Stimulated activated CD4-positive, alpha-beta T cell treated with anti-CD3 and anti-CD28 coated beads, Interleukin-15, amount 100 ng/mL, for 1 hour (primary cell): Measurements from ENCODE around the gene VMP1.

Source experiments
- DNase-seq, 2 donors: peaks; one replicate each; pipeline ENCODE4 v3.0.0-alpha.2; 2020; ENCODE audit warnings: low read depth in 1 of 2, low spot score in 1 of 2

VMP1 gene

DNA sequence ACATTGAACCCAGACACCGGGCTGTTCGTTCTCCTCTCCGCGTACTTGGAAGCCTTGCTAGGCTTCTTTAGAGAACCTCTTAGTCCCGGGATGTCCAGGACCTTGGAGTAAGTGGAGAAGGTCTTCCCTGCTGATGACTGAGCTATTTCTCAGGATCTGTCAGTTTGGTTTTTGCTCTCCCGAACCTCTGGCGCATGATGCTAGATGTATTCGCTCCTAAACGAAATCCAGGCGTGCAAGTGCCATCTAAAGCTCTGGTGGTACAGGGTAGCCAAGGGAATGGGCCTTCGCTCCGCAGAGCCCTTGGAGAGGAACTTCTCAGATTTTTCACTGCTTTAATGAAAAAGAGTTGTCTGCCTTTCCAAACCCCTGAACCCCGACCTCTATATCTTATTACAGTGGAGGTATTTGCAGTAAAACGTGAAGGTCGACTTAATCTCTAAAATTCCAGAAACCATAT is 547 bp downstream of the VMP1 start:
- no peak for DNase-seq

DNA sequence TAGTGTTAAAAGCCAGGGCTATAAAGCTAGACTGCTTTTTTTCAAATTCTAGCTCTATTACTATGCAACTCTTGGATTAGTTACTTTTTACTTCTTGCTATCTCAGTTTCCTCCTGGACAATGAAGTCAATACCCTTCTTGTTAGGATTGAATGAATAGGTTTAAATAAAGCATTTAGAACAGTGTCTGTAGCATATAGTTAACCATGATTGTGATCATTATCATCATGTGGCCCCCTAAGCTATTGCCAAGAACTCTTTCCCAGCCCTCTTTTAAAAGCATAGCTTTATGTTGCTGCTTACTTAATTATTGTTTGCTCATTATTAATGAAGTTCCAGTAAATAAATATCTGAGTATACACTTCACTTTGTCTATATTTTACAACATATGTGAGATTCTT is 4.5 kb downstream of the VMP1 start:
- DNase-seq, result no peak

DNA sequence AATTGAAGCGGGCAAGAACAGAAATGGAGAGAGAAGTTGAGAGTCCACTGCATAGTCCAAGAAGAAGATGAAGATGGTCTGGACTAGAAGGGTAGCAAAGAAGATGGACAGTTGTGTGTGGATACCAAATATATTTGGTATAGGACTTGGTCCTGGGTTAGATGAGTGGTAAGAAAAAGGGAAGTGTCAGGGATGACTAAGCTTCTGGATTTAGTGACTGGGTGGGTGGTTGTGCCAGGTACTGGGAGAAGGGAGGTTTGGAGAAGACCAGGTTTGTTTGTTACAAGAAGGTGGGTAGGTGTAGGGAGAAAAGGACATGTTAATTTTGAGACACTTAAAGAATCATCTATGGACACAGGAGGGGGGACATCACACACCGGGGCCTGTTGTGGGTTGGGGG is 5.4 kb downstream of the VMP1 start:
- no peak for DNase-seq

DNA sequence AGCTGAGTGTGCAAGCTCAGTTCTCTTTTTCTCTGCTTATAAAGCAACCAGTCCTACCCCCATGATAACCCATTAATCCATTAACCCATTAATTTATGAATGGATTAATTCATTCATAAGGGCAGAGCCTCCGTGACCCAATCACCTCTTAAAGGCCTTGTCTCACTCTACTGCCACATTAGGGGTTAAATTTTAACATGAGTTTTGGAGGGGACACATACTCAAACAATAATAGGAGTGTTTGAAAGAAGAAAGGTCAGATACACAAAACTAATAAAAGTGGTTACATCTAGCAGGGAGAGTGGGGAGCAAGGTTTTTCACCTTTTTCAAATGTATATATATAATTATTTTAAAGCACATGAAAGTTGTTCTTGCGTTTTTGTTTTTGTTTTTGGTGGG is 6.8 kb downstream of the VMP1 start:
- no peak for DNase-seq

DNA sequence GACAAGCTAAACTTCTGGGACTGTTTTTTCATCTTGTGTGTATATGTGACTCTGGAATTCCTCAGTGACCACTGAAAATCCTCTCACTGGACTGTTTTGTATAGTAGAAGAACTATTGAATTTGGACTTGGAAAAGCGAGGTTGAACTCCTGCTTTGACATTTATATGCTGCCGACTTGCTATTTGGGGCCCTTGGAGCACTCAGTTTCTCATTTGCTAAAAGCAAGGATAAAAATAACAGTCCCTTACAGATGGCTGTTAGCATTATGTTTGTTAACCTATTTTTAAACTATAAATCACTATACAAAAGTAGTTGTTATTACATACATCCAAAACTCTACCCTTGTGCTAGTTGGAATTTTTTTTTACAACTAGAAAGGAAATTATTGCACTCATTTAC is 9.0 kb downstream of the VMP1 start:
- no peak for DNase-seq

DNA sequence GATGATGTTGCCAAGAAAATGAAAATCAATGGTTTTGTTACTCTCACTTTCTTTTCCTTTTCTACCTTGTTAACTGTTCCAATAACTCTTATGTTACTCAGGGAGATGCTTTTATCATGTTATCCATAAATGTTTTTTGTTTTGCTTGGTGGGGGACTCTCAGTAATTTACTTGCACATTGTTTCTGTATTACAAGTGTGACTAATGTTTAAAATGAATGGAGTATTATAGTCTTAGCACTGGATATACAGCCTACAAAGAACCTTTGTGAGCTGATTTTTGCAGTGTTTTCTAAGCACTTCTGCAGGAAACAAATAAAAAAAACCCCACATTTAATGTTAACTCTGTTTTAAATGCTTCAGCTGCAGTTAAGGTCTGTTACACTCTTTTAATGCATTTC is 12.1 kb downstream of the VMP1 start:
- DNase-seq, result no peak

DNA sequence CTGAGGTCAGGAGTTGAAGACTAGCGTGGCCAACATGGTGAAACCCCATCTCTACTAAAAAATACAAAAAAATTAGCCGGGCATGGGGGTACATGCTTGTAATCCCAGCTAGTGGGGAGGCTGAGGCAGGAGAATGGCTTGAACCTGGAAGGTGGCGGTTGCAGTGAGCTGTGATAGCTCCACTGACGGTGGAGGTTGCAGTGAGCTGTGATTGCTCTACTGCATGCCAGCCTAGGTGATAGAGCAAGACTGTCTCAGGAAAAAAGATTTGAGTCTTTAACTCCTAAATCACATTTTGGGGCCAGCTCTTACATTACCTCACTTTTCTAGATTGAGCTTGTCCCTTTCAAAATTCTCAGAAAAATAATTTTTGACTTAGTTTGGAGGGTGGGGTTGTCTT is 15.2 kb downstream of the VMP1 start:
- no peak for DNase-seq

DNA sequence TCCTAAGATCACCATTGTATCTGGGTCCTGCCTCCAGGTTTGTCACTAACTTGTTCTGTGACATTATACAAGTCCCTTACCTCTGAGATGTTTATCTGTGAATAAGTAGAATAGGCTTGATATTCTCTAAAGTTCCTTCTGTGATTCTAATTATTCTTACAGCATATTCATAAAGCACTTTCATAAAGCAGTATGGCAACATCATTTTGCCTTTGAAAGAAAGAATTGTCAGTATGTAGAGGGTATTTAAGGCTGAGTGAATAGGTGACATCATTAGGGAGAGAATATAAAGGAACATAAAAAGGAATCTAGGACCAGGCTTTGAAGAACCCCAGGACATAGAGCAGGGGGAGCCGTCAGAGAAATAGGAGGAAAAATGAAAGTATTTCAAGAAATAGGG is 15.6 kb downstream of the VMP1 start:
- DNase-seq, result no peak

DNA sequence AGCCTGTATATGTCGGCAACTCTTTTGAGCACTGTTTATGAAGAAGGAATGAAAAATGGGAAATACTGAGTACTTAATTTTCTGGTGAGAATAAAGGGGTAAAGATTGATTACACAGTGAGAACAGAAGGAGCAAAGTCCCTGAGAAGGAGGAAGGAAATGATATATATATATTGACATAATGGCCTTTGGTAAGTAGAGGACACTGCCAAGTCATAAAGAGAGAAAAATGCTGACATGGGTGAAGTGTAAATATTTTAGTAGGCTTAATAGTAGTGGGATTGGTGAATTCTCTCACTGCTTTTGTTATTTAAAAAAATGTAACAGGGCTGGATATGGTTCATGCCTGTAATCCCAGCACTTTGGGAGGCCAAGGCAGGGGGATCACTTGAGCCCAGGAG is 16.2 kb downstream of the VMP1 start:
- DNase-seq, result no peak

DNA sequence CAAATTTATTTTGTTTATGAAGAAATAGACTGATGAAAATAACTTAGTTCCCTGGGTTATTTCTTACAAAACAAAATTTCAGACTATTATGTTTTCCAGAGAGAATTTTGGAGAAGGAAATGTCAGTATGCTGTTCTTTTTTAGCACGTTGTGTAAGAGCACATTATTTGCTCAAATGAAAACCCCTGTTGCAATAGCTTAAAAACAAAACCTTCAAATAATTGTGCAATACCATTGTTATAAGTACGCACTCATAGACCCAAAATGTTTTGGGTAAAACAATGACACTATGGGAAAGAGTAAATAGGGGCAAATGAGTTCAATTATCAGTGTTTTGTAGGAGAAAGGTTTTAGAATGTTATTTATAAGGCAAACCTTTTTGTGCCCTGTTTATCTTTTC is 18.2 kb downstream of the VMP1 start:
- DNase-seq, result no peak

DNA sequence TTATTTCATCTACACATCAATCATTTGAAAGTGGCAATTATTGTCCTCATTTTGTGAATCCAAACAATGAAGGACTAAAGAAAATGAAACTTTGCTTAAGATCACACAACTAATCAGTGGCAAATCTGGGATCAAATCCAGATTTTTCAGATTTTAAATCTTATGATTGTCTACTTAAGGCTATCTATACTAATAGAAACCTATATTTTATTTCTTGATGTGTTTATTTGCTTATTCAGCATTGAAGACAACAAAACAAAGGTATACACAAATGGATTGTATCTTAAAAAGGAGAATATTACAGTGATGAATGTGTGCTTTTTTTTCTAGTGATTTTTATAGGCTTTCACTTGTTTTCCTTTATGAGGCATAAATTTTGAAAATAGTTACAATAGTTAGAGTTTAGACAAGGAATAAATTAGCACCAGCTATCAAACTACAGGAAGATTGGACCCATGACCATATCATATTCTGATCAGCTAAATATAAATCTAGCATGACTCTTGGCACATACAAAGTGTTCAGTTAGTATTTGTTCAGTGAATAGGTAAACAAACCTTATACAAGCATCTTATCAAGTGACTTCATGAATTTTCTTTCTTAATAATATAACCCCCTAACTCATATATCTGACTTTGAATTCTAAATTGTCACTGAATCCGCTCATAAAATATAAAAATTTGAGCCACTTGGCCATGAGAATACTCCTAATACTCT is 20.5 kb downstream of the VMP1 start:
- DNase-seq, result no peak

DNA sequence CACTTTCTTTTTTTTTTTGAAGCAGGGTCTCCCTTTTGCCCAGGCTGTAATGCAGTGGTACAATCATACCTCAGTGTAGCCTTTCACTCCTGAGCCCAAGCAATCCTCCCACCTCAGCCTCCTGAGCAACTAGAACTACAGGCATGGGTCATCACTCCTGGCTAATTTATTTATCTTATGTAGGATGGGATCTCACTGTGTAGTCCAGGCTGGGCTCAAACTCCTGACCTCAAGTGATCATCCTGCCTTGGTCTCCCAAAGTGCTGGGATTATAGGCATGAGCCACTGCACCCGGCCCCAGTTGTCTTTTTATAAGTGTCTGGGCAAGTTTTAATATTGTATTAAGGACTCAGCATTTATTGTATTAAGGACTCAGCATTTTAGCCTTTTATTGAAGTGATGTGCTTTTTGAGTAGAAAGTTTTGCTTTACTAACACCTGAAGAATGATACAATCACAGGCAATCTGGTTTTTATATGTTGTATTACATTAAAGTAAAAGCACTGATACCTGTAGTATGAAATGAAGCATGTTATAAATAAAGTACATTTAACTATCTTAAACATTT is 22.9 kb downstream of the VMP1 start:
- DNase-seq, result no peak

DNA sequence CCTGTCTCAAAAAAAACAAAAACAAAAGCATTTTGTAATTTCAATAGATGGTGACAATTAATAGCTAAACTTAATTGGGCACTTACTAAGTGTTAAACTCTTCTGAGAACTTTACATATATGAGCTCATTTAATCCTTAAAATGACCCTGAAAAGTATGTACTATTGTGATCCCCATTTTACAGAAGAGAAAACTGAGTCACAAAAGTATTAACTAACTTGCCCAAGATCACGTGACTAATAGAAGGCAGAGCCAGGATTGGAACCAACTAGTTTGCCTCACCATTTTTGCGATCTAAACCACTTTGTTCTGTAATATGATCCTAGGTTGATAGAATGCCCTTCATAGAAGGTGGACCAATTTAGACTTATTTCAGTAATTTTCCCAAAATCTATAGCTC is 26.2 kb downstream of the VMP1 start:
- no peak for DNase-seq

DNA sequence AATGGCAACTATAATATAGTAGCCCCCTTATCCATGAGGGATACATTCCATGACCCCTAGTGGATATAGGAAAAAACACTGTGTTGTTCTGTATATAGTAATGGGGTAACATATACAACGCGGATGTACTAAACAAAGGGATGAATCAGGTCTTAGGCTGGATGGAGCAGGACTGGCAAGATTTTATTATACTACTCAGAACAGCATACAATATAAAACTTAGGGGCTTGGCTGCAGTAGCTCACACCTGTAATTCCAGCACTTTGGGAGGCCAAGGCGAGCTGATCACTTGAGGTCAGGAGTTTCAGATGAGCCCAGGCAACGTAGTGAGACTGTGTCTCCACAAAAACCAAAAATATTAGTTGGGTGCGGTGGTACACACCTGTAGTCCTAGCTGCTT is 26.8 kb downstream of the VMP1 start:
- no peak for DNase-seq

DNA sequence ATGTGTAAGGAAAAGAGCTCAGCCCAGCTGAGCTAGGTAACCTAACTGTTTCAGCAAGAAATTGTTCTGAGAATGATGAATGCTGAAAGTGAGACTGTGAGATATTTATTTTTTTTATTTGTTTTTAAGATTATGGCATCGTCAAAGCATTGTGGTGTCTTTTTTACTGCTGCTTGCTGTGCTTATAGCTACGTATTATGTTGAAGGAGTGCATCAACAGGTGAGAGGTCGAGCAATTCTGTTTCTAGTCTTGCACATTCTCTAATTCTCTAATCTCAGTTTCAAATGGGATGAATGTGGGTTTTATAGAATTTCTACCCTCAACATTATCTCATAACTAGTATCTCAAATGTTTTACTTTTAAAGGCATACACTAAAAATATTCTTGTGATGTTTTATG is 29.9 kb downstream of the VMP1 start:
- DNase-seq, result no peak

DNA sequence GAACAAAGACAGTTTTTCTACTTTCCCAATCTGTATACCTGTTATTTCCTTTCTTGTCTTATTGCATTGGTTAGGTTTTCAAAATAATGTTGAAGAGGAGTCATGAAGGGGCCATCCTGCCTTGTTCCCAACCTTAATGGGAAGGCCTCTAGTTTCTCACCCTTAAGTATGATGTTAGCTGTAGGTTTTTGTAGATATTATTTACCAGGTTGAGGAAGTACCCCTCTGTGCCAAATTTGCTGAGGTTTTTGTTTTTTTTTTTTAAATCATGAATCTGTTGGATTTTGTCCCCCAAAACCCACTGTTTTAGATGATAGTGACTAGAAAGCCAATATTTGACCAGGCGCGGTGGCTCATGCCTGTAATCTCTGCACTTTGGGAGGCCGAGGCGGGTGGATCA is 36.4 kb downstream of the VMP1 start:
- no peak for DNase-seq

DNA sequence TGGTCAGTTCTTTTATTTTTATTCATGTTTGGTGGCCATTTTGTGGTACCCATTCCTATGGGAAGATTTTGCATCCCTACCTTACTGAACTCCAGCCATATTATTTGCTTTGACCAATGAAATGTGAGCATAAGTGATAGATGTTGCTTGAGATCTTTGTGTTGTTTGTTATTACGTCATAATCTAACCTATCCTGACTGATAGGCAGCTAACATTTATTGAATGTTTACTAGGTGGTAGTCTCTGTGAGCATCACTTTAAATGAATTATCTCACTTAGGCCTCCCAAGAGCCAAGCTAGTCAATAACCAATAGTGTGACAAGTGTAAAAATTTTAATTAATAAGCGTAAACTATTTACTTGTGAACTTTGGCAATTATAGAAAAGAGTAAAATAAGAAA is 37.6 kb downstream of the VMP1 start:
- DNase-seq, result no peak

DNA sequence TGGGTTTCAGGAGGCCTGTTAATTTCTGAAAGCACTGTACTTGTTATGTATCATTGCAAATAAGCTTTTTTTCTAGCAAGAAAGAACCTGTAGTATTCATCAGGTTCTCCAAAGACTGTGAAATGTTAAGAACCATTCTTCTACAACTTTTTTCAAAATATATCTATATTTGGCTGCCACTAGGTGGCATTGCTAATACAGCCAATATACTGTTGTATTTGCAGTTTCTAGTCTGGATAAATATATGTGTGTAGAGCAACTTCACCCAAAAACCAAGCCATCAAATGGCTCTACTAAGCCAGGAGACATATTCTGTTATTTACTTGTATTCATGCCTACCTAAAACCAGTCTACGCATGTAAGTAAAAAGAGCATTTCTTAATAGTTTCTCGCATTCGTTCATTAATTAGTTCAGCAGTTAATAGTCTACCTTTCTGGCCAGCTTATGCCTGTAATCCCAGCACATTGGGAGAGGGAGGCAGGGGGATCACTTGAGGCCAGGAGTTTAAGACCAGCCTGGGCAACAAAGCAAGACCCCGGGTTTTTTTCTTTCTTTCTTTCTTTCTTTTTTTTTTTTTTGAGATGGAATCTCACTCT is 39.5 kb downstream of the VMP1 start:
- no peak for DNase-seq

DNA sequence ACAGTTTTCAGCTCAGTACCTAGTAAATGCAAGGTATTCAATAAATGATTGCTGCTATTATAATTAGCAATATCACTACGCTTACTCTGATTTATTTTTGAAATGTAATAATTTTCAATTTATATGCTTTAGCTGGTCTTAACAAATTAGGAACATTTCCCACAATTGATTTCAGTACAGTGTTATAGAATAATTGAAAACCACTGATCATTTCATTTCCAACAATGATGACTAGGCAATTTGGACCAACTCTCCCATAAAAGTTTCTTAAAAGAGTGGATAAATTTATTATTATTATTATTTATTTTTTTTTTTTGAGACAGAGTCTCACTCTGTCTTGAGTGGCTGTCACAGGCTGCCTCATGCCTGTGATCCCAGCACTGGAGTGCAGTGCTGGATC is 41.1 kb downstream of the VMP1 start:
- no peak for DNase-seq

DNA sequence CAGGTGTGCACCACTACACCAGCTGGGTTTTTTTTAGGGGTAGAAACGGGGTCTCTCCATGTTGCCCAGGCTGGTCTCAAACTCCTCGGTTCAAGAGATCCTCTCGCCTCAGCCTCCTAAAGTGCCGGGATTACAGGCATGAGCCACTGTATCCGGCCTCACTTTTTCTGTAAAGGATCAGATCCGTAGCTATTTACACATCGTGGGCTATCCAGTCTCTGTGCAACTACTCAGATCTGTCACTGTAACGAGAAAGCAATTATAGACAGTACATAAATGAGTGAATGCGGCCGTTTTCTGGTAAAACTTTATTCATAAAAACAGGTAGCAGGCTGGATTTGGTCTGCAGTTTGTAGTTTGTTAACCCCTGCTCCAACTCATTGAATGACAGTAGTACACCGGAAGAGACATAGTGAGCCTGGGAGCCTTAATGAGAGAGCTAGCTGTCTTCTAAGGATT is 44.5 kb downstream of the VMP1 start:
- DNase-seq, result no peak

DNA sequence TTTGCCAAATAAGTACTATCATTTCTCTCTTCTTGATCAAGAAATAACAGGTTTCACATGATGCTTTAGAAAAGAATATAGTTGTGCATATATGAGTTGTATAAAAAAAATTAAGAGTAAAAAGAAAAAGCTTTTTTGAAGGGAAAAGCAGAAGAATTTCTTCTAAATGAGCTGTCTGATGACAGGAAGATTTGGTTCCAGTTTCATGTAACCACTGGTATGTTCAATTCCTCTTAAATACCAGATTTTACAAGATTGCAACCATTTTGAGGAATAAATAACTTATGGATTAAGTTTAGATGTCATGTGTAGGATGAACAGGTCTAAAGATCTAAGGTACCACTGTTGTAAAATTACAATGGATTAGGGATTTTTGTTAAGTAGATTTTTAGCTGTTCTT is 45.0 kb downstream of the VMP1 start:
- DNase-seq, result no peak

DNA sequence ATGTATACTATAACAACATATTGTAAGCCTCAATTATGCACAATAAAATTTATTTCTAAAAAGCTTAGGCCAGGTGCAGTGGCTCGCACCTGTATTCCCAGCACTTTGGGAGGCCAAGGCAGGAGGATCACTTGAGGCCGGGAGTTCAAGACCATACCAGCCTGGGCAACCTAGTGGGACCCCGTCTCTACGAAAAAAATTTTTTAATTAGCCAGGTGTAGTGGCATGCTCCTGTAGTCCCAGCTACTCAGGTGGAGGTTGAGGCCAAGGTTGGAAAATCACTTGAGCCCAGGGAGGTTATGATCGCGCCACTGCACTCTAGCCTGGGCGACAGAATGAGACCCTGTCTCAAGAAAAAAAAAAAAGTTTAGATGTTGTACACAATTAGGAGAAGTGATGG is 45.5 kb downstream of the VMP1 start:
- no peak for DNase-seq
